Measurements from ENCODE around the gene PCDH8.
"Not testable (repeated sequence)": the region's sequence is repeated elsewhere in the genome, so short reads cannot be mapped to it uniquely, and the experiment has no call there.

The PCDH8 gene

DNA sequence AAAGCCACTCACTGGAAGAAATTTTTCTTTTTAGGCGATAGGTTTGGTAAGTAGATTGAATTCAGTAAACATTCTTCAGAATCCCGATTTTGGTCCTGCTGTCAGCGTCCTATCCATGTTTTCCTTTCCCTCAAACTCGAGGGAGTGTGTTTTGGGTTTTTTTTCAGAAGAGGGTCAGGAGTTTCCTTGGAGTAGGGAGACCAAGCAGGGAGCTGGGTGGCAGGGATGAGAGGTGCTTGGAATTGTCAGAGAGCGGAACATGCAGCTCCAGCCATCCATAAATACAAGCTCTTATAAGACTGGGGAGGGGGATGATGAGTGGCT lies 1.6 kb upstream of the PCDH8 start:
- no peak for DNase-seq (ENCODE audit: low spot score)

DNA sequence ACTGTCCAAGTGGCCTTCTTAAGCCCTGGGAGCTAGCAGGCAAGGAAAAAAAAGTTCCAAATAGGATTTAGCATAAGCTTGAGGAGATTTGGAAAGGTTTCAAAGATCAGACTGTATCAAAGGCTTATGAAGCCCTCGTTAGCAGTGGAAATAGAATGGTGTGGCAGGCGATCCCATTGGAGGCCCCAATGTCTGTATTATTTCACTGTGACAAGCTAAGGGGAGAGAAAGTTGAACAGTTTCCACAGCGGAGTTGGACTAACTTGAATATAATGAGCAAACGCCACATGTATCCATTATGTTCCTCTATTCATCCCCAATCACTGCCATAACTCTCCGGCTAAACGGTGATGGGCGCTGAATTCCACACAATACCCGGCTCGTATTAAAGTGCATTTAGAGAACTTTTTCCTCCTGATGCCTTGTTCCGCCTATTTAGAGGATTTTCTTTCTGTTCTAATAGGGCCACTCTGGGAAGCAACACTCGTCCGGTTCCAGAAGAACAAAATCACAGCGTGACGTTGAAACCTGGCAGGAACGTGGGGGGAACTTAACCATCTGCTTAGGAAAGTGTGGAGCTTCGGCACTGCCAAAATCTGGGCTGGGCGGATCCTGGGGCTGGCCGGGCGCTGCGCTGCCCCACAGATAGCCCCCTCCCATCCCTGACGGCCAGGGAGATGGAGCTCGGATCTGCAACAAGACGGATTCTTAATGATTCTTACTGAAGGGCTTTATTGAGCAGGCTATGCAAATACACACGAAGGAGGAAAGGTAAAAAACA lies 1.0 kb upstream of the PCDH8 start:
- no peak for DNase-seq (ENCODE audit: low spot score)

DNA sequence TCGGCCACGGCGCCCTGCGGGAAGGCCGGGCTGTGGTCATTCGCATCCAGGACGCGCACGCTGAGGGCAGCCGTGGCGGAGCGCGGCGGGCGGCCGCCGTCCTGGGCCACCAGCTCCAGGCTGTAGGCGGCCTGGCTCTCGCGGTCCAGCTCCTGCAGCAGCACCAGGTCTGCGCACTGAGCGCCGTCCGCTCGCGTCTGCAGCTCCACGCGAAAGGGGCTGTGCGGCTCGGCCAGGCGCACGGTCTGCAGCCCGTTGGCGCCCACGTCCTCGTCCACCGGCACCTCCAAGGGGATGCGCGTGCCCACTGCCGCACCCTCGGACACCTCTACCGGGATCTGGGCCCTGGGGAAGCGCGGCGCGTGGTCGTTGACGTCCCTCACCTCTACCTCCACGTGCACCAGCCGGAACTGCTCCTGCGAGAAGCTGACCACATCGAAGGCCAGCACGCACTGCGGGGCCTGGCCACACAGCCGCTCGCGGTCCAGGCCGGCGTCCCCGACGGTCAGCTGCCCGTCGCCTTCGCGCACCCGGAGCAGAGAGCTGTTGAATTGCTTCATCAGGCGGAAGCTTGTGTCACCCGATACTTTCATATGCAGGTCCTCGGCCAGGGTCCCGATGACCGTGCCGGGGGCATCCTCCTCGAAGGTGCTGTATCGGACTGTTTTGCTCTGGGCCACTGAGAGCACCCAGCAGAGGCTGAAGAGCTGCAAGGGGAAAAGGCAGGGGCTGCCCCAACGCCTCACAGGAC lies 583 bp downstream of the PCDH8 start:
- no peak for DNase-seq (ENCODE audit: low spot score)

DNA sequence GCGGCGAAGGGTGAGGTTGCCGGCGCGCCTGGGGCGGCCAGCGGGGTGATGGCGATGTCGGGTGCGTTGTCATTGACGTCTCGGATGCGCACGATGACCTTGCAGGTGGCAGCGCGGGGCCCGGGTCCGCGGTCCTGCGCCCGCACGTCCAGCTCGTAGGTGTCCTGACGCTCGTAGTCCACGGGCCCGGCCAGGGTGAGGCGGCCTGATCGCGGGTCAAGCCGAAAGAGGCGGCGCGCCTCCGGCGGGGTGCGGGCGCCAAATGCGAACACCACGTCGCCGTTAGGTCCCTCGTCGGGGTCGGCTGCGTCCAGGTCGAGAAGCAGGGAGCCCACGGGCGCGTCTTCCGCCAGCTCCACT lies 1.1 kb downstream of the PCDH8 start:
- DNase-seq (ENCODE audit: low spot score), result no peak

DNA sequence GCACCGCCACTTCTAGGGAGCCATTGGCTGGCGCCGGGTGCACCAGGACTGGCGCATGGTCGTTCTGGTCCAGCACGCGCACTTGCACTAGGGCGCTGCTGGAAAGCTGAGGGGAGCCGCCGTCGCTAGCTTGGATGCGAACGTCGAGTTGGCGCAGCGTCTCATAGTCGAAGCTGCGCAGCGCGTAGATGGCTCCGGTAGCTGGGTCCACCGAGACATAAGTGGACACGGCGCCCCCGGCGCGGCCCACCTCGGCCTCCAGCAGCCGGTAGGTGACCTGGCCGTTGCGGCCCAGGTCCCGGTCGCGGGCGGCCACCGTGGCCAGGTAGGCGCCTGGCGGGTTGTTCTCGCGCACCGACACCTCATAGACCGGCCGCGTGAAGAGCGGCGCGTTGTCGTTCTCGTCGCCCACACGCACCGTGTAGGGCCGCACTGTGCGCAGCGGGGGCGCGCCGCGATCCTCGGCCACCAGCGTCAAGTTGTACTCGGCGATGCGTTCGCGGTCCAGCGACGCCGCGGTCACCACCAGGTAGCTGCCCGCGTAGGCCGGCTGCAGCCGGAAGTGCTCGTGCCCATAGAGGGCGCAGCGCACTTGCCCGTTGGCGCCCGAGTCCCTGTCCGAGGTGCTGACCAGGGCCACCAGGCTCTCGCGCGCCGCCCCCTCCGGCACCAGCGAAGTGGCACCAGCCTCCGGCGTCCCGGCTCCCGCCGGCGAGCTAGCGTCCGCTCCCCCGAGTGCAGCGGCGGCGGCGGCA lies 1.7 kb downstream of the PCDH8 start:
- DNase-seq (ENCODE audit: low spot score), result no peak

DNA sequence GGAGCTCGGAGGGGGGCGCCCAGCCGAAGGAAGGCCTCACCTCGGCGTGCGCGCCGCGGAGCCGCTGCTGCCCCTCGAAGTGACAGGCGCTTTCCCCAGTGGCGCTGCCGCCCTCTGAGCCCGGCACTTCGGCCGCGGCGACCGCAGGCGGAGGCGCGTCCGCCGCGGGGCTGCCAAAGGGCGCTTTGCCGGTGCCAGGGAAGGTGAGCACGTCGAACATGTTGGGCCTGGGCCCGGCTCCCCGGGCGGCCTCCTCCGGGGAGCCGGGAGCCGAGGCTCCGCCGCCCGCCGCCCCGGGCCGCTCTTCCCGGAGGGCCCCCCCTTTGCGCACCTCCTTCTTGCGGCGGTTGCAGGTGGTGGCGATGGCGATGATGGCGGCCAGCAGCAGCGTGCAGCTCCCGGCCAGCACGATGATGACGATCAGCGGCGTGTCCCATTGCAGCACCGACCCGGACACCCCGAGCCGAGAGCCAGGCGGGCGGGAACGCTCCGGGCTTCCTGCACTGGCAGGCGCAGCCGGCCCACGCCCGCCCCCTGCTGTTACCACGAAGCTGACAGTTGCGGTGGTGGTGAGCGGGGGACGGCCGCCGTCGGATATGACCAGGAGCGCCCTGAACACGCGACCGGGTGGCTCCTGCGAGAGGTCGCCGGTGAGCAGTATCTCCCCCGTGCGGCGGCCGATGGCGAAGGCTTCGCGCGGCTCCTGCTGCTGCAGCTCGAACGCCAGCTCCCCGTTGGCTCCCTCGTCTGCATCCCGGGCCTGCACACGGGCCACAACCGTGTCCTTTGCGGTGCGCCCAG lies 2.5 kb downstream of the PCDH8 start:
- DNase-seq (ENCODE audit: low spot score), result no peak

DNA sequence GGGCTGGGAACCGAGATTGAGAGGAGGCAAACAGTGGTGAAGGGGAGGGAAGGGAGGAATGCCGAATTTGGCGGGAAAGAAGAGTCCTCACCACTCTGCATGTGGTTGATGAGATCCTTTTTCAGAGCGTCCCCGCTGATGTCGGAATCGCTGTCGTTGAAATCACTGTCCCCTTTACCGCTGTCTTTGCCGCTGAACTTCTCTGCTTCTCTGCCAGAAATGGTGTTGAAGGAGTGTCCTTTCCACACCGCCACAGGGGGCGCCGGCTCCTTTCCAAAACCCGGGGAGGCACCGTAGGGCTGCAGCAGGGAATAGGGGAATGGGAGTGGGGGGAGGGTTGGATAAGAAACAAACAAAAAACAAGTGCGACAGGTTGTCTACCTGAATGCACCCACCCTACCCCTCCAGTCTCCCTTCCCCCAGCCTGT lies 3.1 kb downstream of the PCDH8 start:
- no peak for DNase-seq (ENCODE audit: low spot score)

DNA sequence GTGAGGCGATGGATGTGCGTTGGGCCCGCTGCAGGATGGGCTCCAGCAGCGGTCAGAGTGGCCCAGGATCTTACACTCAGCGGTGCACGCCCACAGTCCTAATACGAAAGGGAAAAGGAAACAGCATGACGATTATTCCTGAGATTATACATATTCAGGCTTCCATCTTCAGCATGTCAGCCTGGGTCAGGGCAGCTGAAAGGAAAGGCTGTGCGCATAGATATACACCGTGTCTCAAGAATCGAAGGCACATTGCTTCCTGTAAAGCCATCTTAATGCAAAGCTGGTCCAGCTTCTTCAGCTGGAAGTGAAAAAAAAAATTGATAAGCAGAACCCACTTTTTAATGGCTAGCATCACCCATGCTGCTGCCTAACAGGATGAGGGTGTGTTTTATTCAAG lies 3.6 kb downstream of the PCDH8 start:
- DNase-seq (ENCODE audit: low spot score), result no peak

DNA sequence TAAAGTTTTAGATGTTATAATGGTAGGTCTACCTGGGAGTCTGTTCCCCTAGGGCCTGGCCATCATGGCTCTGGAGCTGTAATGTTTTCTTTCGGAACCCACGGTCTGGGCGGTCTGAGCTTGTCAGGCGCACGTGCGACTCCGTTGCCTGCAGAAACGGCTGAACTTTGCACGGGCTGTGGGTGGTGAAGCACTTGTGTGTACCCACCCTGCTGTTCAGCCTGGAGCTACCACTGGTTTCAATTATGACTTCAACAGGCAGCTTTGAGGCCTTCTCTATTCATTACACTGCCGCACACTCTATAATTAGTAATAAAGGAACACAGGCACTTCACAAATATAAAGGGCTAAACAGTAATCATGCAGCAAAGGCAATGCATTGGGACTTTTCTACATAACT lies 6.0 kb downstream of the PCDH8 start:
- DNase-seq (ENCODE audit: low spot score), result no peak

DNA sequence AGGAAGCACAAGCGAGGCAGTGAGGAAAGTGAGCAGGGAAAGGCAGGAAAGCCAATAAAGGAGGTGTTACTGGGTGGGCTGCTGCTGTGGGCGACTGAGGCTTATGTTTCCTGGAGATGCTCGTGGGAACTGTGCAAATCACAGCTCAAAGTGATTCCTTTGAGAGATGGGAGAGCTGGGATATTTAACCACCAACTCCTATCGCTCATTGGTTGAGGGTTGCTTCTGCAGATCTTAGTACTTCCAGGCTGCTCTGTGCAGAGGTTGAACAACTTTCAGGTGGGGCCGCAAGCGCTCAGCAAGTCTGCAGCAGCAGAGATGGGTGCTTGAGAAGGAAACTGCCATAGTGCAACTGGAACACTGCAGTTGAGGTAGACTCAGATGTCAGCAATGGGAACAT lies 8.4 kb downstream of the PCDH8 start:
- DNase-seq (ENCODE audit: low spot score), result no peak

DNA sequence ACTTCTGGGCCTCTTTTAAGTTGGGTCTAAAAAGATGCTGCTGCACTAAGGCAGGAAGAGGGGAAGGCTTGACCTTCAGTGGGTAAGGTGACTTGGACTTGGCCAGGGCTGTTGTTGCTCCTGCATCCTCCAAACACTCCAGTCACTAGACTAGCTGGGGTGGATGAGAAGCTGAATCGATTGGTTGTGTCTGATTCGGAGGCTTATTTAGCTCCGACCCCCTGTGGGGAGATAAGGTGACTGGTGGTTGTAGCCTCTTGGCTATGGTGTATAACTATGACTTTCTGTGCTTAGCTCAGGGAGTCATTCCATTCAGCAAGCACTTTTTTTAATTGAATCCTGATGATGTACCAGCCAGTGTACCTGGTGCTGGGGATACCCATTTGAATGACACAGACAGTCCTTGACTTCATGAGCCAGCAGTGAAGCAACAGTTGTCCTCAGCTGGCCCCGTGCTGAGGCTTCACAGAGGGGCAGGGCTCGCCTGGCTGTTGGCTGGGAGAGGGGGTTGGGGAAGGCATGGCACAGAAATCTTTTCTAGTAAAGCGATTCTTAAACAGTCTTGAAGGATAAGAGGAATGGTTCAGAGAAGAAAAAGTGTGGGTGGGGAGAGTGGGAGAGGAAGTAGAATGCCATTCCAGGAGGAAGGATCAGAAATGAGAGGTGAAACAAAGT lies 9.9 kb downstream of the PCDH8 start:
- DNase-seq (ENCODE audit: low spot score), result no peak

DNA sequence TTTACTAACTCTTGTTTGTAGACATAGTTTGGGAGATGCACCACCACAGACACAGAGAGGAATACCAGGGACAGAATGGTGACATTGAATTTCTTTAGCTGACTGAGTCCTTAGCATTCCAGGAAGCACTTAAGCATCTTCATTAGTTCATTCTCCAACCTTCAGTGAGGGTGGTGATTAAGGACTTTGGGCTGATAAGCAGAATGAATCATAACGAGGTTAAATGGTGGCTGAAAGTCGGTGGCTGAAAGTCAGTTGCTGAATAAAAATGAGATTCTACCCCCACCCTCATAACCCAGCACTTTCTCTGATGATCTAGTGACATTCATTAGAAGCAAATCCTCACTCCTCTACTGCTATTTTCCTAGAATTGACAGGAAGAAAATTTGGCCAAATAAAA lies 10.6 kb downstream of the PCDH8 start:
- no peak for DNase-seq (ENCODE audit: low spot score)

DNA sequence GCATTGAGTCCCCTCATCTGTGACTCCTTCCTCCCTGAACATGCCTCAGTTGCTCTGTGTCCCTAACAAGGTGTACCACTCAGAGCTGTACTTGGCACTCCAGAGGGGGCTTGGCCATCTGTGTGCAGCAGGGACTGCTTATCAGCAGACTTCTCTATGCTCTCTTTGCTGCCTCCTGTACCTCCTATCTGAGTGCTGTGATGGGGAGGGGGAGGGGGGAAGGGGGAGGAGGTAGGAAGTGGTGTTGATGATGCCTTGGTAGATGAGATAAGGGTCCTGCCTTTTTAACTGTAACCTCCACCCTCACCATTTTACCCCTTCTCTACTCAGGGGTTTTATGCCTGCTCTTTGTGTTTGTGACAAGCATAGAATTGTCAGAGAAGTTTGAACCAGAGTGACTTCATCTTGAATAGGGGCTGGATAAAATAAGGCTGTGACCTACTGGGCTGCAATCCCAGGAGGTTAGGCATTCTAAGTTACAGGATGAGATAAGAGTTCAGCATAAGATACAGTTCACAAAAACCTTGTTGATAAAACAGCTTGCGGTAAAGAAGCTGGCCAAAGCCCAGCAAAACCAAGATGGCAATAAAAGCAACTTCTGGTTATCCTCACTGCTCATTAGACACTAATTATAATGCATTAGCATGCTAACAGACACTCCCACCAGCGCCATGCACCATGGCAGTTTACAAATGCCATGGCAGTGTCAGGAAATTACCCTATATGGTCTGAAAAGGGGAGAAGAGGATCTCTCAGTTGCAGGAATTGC lies 13.2 kb downstream of the PCDH8 start:
- no peak for DNase-seq (ENCODE audit: low spot score)

DNA sequence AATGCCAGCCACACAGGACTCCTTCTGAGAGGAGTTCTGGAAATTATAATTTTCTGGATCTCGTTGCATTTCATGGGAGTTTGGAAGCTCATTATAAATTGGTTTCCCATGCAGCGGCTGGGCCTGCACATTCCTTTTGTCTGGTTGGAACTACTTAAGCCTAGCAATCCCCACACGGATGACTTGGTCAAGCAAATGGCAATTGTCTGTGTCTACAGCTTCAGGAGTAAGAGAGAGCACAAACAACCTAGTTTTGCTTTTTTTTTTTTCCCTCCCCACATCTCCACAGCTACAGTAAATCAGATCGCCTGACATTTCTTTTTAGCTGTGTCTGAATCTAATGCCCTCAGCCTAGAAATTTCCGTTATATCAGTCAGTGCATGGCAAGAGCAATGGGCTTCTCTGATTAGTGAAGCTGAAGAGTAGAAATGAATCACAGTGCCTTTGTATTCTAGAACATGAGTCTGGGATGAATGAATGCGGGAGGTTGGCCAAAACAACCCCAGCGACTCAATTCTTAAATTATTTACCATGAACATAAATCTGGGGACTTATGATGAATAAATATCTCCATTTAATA lies 15.1 kb downstream of the PCDH8 start:
- no peak for DNase-seq (ENCODE audit: low spot score)

DNA sequence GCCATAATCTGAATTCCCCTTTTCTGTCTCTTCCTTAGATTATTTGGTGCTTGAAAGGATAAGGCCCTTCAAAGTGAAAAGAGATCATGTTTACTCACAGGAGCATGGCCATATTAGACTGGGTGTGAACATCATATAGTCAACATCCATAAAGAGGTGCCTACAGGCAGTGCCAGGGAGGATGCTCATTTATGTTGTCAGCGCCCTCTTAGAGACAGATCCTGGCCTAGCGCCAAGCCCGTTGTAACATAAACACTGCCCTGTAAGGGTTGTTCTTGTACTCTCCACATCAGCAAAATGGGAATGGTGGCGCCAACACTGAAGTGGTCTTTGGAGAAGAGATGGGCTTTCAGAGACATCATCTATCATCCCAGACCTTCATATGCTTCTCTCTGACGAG lies 16.1 kb downstream of the PCDH8 start:
- DNase-seq (ENCODE audit: low spot score), result no peak

DNA sequence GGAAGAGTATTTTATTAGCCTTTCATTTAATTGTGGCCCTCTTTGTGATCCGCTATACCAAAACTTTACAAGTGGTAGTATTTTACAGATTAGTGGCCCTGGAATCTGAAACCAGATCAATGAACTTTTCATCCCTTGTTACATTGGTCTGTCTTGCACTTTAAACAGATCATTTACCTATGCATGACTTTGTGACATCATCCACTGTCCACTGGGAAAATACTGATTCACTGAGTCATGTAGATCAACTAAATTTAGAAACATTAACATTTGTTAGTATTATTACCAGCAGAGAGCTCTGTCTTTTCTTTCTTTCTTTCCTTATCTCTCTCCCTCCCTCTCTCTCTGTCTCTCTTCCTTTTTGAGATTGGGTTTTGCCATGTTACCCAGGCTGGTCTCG lies 17.5 kb downstream of the PCDH8 start:
- no peak for DNase-seq (ENCODE audit: low spot score)

DNA sequence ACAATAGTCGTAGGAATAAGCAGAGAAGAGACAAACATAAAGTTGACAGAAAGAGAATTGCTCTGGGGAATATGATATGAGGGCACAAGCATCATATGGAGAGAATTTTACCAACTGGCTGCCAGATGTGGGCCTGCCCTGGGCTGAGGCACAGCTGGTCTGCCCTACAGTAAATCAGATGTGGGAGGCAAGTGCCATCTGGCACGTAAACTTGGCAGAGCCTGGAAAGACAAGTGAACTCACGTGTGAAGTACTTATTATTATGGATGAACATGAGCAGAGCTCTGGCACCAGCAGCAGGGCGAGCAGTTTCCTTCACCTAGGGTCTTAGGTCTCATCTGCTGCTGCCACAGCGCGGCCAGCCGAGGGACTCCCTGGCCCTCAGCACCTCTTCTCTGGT lies 20.6 kb downstream of the PCDH8 start:
- no peak for DNase-seq (ENCODE audit: low spot score)

DNA sequence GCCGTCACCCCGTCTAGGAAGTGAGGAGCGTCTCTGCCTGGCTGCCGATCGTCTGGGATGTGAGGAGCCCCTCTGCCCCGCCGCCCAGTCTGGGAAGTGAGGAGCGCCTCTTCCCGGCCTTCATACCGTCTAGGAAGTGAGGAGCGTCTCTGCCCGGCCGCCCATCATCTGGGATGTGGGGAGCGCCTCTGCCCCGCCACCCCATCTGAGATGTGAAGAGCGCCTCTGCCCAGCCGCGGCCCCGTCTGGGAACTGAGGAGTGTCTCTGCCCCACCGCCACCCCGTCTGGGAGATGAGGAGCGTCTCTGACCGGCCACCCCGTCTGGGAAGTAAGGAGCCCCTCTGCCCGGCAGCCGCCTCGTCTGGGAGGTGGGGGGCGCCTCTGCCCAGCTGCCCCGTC lies 30.6 kb downstream of the PCDH8 start:
- not testable (repeated sequence) for DNase-seq (ENCODE audit: low spot score)

DNA sequence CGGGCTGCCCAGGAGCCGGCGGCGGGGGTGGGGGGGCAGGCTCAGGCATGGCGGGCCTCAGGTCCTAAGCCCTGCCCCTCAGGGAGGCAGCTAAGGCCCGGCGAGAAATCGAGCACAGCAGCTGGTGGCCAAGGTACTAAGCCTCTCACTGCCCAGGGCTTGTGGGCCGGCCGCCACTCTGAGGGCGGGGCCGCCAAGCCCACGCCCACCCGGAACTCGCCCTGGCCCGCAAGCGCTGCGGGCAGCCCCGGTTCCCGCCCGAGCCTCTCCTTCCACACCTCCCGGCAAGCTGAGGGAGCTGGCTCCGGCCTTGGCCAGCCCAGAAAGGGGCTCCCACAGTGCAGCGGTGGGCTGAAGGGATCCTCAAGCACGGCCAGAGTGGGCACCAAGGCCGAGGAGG lies 33.1 kb downstream of the PCDH8 start:
- no peak for DNase-seq (ENCODE audit: low spot score)

DNA sequence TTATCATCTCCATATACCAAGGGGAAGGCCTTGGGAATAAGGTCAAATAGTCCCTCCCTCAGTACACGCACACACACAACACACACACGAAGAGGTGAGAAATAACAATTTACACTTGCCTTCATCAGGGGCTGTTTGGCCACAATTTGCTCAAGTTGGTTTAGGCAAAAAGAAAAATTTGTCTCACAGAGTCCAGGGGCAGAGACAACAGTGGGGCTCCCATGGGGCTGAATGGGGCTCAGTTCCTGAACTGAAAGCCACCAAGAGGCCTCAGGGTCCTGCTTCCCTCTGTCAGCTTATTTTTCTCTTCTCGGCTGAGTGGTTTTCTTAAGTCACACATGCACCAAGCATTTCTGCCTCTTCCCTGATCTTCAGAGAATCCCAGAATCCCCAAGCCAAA lies 35.5 kb downstream of the PCDH8 start:
- DNase-seq (ENCODE audit: low spot score), result no peak

DNA sequence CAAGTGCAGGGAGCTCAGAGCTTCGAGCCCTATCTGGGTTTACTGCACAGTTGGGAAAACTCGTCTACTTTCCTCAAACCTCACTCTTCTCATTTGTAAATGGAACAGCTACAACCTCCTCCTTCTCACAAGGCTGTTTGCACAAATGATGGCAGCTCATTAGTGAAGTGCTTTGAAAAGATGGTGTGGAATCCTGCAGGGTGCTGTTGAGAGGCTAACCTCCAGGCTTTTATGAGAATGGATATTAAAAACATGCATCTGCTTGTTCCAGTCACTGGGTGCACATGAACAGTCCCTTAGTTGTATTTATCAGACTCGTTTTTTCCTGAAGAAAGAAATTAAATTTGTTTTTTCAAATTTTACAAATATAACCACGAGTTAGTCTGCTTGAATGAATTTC lies 36.6 kb downstream of the PCDH8 start:
- DNase-seq (ENCODE audit: low spot score), result no peak

Data from CD4-positive, alpha-beta T cell treated with Interleukin-15 for 4 hours (primary cell).